OCI-LY1 (cell line): ENCODE measurements around the gene UNC80.

Experiments
- H2AFZ ChIP-seq: fragments of 200-600 bp; sonication (generic), shearing (Covaris generic); 2 replicates; pipeline ENCODE4 v1.6.0; 2014; ENCODE audit warnings: antibody characterized with exemption, mild to moderate bottlenecking, low read length
- H3F3A ChIP-seq: fragments of 200-600 bp; sonication (generic), shearing (Covaris generic); 2 replicates; pipeline ENCODE4 v1.6.0; 2014; ENCODE audit warnings: mild to moderate bottlenecking, antibody characterized with exemption, low read length, moderate library complexity; ENCODE audit not compliant: insufficient read depth
- H3K27ac ChIP-seq: fragments of 200-600 bp; sonication (generic); 2 replicates; pipeline ENCODE4 v1.5.1; 2014; ENCODE audit warnings: low read length, mixed run types, mild to moderate bottlenecking, low read depth; ENCODE audit not compliant: poor library complexity, severe bottlenecking
- H3K27me3 ChIP-seq: fragments of 200-600 bp; sonication (generic); 2 replicates; pipeline ENCODE4 v1.6.0; 2014; ENCODE audit warnings: antibody characterized with exemption, mild to moderate bottlenecking, low read length, moderate library complexity; ENCODE audit not compliant: insufficient read depth
- H3K36me3 ChIP-seq: fragments of 200-600 bp; sonication (generic); 2 replicates; pipeline ENCODE4 v1.6.1; 2014; ENCODE audit warnings: mild to moderate bottlenecking, antibody characterized with exemption, low read length, moderate library complexity, mixed read lengths; ENCODE audit not compliant: insufficient read depth
- H3K4me1 ChIP-seq: fragments of 200-600 bp; sonication (generic); 2 replicates; pipeline ENCODE4 v1.5.1; 2014; ENCODE audit warnings: mild to moderate bottlenecking, low read length, moderate library complexity; ENCODE audit not compliant: insufficient read depth, severe bottlenecking
- H3K4me2 ChIP-seq: fragments of 200-600 bp; sonication (generic), shearing (Covaris generic); 2 replicates; pipeline ENCODE4 v1.6.1; 2014; ENCODE audit warnings: low read length
- H3K4me3 ChIP-seq: fragments of 200-600 bp; sonication (generic); 2 replicates; pipeline ENCODE4 v1.5.1; 2014; ENCODE audit warnings: low read length, low read depth, mild to moderate bottlenecking, mixed read lengths; ENCODE audit not compliant: poor library complexity, severe bottlenecking
- H3K79me2 ChIP-seq: fragments of 200-600 bp; shearing (Covaris generic); 2 replicates; pipeline ENCODE4 v1.6.1; 2016; ENCODE audit warnings: mixed run types, low read length, mixed read lengths; ENCODE audit not compliant: insufficient read depth
- H3K9ac ChIP-seq: fragments of 200-600 bp; sonication (generic), shearing (Covaris generic); 2 replicates; pipeline ENCODE4 v1.6.1; 2014; ENCODE audit warnings: mild to moderate bottlenecking, low read length, mixed read lengths
- H3K9me2 ChIP-seq: fragments of 200-600 bp; sonication (generic), shearing (Covaris generic); 2 replicates; pipeline ENCODE4 v1.6.1; 2014; ENCODE audit warnings: low read depth, mild to moderate bottlenecking, low read length, mixed read lengths
- H3K9me3 ChIP-seq: fragments of 200-600 bp; shearing (Covaris generic); 2 replicates; pipeline ENCODE4 v1.6.1; 2014; ENCODE audit warnings: low read length, mixed read lengths
- H4K20me1 ChIP-seq: fragments of 200-600 bp; sonication (generic), shearing (Covaris generic); 2 replicates; pipeline ENCODE4 v1.6.0; 2016; ENCODE audit warnings: mild to moderate bottlenecking, low read length; ENCODE audit not compliant: insufficient read depth
- CTCF ChIP-seq: fragments of 200-600 bp; sonication (generic), shearing (Covaris generic); IDR thresholded peaks from 2 replicates; pipeline ENCODE4 v1.5.1; 2017; ENCODE audit warnings: mild to moderate bottlenecking, antibody characterized with exemption, low read length, moderate library complexity, mixed read lengths
- EZH2 ChIP-seq: fragments of 200-600 bp; sonication (generic), shearing (Covaris generic); IDR thresholded peaks from 2 replicates; pipeline ENCODE4 v1.8.0; 2017; ENCODE audit warnings: borderline replicate concordance, mixed run types, mild to moderate bottlenecking, antibody characterized with exemption, low read length, moderate library complexity, mixed read lengths

The UNC80 gene

GRCh38 chr2:209753020-209753419 lies 18.6 kb upstream of the UNC80 start:
- H3K4me3 ChIP-seq = no peak overlapping the region
- no peak overlapping the region for H3K9ac ChIP-seq
- H3K27me3 ChIP-seq = no peaks in the 10 kb centered on the region
- H2AFZ ChIP-seq = no peak overlapping the region
- no peaks in the 10 kb centered on the region for H3K4me1 ChIP-seq
- no peaks in the 10 kb centered on the region for H3F3A ChIP-seq
- no peak overlapping the region for H3K4me2 ChIP-seq
- TF ChIP-seq CTCF (no peak), EZH2 (no peak)
- H3K36me3 ChIP-seq = no peaks in the 10 kb centered on the region
- H3K9me2 ChIP-seq = no peaks in the 10 kb centered on the region
- no peaks in the 10 kb centered on the region for H3K9me3 ChIP-seq
- H4K20me1 ChIP-seq = no peaks in the 10 kb centered on the region
- H3K27ac ChIP-seq = no peak overlapping the region
- no peaks in the 10 kb centered on the region for H3K79me2 ChIP-seq

- Histone ChIP-seq H3K36me3 (no peaks in the 10 kb centered on the region), H3K27ac (no peak overlapping the region), H4K20me1 (no peaks in the 10 kb centered on the region), H3K27me3 (no peaks in the 10 kb centered on the region), H3K9ac (no peak overlapping the region), H3K9me3 (no peaks in the 10 kb centered on the region), H3K4me2 (no peak overlapping the region), H3K4me3 (no peak overlapping the region), H3K79me2 (no peaks in the 10 kb centered on the region), H2AFZ (no peak overlapping the region), H3K4me1 (no peaks in the 10 kb centered on the region), H3F3A (no peaks in the 10 kb centered on the region), H3K9me2 (no peaks in the 10 kb centered on the region)
- TF ChIP-seq CTCF (no peak), EZH2 (no peak)
These were observed 14.5 kb upstream of the UNC80 start for GRCh38 chr2:209757163-209757562.

- no peaks in the 10 kb centered on the region for H3K27me3 ChIP-seq
- H3K9me3 ChIP-seq = no peaks in the 10 kb centered on the region
- no peak for TF ChIP-seq EZH2
- no peak for TF ChIP-seq CTCF
- no peak overlapping the region for H3K27ac ChIP-seq
- no peaks in the 10 kb centered on the region for H3K79me2 ChIP-seq
- H4K20me1 ChIP-seq = no peaks in the 10 kb centered on the region
- no peak overlapping the region for H3K4me3 ChIP-seq
- no peaks in the 10 kb centered on the region for H3F3A ChIP-seq
- H3K9ac ChIP-seq = no peak overlapping the region
- H3K36me3 ChIP-seq = no peaks in the 10 kb centered on the region
- H3K4me1 ChIP-seq = no peaks in the 10 kb centered on the region
- no peaks in the 10 kb centered on the region for H3K9me2 ChIP-seq
- H2AFZ ChIP-seq = no peak overlapping the region
- H3K4me2 ChIP-seq = no peak overlapping the region
These were observed 10.1 kb upstream of the UNC80 start for GRCh38 chr2:209761566-209761965.
